HG03139 (cell line): ENCODE data around the gene PID1.
"Not testable (repeated sequence)": the region's sequence is repeated elsewhere in the genome, so short reads cannot be mapped to it uniquely, and the experiment has no call there.

Experiments
- ATAC-seq: cut with Tn5 transposase; IDR thresholded peaks from one replicate; pipeline ENCODE4 v1.9.1; 2021; ENCODE audit not compliant: unreplicated experiment

PID1 gene

GRCh38 chr2:229084447-229084846 lies 186.6 kb downstream of the PID1 start:
- ATAC-seq = no peak

GRCh38 chr2:229083606-229084340 lies 187.3 kb downstream of the PID1 start:
- no peak for ATAC-seq

- ATAC-seq = no peak
Observed at GRCh38 chr2:229081411-229081810, 189.7 kb downstream of the PID1 start.

- ATAC-seq = no peak
Observed at GRCh38 chr2:229080172-229080571, 190.9 kb downstream of the PID1 start.

DNA sequence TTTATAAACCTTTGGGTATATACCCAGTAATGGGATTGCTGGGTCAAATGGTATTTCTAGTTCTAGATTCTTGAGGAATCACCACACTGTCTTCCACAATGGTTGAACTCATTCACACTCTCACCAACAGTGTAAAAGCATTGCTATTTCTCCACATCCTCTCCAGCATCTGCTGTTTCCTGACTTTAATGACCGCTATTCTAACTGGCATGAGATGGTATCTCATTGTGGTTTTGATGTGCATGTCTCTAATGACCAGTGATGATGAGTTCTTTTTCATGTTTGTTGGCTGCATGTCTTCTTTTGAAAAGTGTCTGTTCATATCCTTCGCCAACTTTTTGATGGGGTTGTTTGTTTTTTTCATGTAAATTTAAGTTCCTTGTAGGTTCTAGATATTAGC lies 194.2 kb downstream of the PID1 start:
- ATAC-seq = not testable (repeated sequence)

DNA sequence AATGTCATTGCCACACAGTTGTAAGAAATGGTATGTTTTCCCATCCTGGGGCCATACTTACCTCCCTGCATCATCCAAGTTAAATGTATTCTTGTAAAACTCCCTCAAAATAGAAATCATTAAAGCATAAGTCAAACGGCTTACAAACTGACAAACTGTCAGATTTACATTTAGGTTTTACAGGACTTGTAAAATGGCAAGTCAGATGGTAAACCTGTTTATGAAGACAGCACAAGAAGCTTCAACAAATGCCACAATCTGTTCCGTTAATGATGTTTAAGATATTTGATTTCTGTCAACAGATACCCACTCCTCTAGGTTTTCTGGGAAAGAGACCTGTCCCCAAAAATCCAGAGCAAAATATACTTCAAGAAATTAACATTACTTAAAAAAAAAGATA lies 197.2 kb downstream of the PID1 start:
- ATAC-seq = no peak

- ATAC-seq = no peak
Observed at GRCh38 chr2:229071292-229071976, 199.7 kb downstream of the PID1 start.

DNA sequence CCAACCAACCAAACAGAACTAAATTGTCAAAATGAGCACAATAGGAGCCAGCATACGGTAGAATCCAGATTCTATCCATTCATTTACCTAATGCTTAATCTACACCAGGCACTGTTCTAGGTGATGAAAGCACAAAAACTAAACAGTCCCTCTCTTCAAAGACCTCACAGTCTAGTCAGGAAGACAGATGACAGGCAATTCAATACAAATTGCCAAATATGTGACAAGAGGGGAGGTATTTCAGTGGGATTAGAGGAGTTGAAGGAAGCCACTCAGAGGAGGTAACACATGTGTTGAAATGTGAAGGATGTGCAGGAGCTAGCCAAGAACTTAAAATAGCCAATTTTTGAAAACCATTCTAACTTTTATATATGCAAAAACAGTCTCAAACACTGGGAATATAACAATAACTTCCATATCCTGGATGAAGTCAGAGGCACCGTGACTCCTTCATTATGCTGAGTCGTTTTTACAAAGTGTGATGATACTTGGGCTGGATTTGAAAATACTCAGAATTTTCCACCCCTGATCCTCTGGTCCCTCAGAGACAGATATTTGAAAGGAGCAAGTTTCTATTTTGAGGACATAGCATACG lies 204.9 kb downstream of the PID1 start:
- ATAC-seq = no peak

GRCh38 chr2:229064749-229065148 lies 206.3 kb downstream of the PID1 start:
- no peak for ATAC-seq

DNA sequence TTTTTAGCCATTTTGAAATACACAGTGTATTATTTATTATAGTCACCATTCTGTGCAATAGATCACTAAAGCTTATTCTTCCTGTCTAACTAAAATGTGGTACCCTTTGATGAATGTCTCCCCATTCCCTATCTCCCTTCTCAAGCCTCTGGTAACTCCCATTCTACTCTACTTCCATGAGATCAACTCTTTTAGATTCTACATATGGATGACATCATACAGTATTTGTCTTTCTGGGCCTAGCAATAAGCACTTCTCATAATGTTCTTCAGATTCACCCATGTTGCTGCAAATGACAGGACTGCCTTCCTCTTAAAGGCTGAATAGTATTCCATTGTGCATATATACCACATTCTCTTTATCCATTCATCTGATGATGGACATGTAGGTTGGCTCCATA lies 210.9 kb downstream of the PID1 start:
- ATAC-seq = no peak

DNA sequence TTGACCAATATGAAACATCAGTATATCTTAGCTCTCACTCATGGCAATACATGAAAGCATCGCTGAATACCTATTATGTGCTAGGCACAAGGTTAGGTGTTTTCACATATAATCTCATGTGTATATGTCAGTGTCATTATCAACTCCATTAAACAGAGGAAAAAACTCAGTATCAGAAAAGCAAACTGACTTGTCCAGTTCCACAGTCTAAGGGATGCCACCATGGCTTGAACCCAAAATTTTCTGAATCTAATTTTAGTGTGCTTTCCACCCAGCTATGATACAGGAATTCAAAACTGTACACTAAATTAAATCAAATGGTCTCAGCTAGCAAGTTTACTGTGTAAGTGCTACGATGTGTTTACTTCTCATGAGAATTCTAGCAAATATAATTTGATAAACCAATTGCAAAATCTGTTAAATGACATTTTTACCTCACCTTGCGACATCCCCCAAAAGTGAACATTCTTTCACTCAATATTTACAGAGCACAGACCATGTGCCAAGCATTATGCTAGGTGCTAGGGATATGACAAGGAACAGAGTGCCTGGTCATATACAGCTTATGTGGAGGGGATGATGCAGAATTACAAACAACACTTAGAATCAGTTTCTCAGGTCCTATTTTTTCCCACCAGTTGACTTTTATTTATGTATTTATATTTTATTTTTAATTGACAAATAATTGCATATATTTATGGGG lies 211.6 kb downstream of the PID1 start:
- no peak for ATAC-seq

DNA sequence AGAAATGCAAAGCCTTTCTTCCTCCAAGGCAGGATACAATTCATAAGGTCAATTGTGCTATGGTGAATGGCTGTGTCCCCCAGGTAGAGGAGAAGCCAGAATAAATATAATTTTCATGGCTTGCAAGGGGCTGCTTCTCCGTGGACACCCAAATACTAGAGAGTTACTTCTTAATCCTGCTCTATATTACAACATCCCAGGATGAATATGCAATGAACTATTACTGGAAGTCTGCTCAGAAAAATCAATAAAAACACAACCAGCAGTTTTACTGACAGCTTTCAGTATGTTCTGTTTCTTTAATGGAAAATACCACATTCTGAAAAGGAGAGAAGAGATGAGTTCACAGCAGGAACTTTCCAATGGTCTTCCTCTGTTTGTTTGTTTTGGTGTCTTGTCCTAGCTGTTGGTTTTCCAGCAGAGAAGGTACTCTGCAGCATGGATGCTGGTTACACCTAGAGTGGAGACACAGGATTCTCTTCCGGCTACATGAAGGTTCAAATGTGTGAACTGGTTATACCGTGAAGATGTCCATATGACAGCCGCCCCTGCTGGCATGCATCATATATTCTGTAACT lies 213.0 kb downstream of the PID1 start:
- ATAC-seq = no peak

DNA sequence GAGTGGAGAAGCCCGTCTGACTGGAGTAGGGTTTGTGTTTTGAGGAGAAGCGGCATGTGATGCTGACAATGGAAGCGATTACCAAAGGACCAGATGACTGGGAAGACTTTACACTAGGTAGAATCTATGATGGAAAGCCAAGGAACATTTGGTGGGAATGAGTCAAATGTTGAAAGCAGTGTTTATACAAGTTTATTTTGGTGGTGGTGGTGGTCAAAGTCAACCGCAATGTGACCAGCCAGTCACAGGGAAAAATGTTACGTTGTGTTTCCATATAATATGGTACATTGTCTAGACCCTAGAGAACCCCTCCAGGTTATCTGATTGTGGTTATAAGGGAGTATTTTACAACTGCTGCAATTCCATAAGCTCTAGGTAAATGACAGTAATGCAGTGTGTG lies 216.8 kb downstream of the PID1 start:
- no peak for ATAC-seq

DNA sequence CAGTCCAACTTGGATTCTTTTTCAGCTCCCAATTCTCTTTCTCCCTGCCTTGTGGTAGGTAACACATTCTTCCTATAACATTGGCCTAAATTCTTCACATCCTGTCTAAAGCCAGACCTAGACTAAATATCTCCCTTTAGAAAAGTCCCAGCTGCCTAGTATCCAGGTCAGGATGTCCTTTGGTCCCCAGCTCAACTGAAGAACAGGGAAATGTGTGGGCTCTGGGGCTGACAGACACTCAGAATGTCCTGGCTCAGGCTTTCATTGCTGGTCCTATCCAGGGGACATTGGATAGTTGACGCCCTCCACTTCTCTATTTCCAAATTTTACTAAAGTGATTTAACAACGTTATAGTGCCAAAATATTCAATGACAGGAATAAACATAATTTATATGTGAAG lies 219.3 kb downstream of the PID1 start:
- ATAC-seq = no peak

GRCh38 chr2:229050133-229050532 lies 221.0 kb downstream of the PID1 start:
- no peak for ATAC-seq

DNA sequence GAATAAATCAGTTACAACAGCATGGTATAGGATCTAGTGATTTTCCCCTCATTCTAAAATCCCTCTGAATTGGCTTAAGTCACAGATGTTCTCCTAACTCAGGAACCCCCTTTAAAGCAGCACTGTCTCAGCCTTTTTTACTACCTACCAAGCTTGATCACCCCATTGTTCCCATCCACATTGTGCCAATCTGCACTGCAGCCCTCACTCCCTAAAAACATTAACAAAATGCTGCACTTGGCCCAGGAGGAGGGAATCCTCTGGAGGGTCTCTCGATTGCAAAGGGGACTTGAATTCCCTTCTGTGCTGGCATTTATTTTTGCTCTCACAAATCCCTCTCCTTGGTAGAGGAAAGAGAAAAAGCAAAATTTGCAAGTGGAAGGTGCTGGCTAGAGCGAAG lies 223.0 kb downstream of the PID1 start:
- ATAC-seq = no peak

GRCh38 chr2:229045671-229046070 lies 225.4 kb downstream of the PID1 start:
- ATAC-seq = no peak

- no peak for ATAC-seq
Observed at GRCh38 chr2:229044581-229044980, 226.5 kb downstream of the PID1 start.

GRCh38 chr2:229043681-229044080 lies 227.4 kb downstream of the PID1 start:
- ATAC-seq = no peak

DNA sequence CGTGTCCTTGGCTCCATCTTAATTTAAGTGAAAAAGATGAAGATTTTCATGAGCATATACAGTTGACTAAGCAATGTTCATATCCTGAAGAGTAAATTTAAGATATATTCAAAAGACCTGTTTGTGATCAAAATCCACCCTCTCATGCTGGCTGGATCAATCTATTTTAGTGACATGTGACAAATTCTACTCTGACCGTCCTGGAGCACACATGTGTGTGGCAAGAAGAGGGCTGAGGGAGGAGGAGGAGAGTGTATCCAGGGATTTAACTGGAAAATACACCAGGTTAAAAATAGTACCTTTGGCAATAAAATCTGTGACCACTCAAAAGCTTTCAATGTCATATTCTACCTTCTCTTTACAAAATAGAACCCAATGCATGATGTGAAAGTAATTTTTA lies 228.7 kb downstream of the PID1 start:
- no peak for ATAC-seq

- ATAC-seq = no peak
Observed at GRCh38 chr2:229041691-229042090, 229.4 kb downstream of the PID1 start.
